Epithelial cell of proximal tubule (primary cell): ENCODE data around the gene SELENON. TPM values are rescaled to one million over a fixed set of nuclear protein-coding genes. Genes with fewer than 3 reads are reported as not detected.

ENCODE experiments used
- DNase-seq: peaks from one replicate; pipeline ENCODE4 v3.0.0-alpha.2; 2011; ENCODE audit warnings: low read depth
- H3K4me3 ChIP-seq: 2 replicates; pipeline ENCODE4 v1.5.1; 2011; ENCODE audit warnings: low read depth, mild to moderate bottlenecking, low read length
- CTCF ChIP-seq: conservative IDR thresholded peaks from 2 replicates; pipeline ENCODE4 v1.5.1; 2012; ENCODE audit warnings: low read depth, mild to moderate bottlenecking, low read length
- total RNA-seq: library from RNA; depleted of rRNA; stranded (reverse); fragments of >200 nt; gene quantifications from 2 replicates; pipeline ENCODE4 v1.2.3, GENCODE V29; 2015

The SELENON gene
- total RNA-seq, 1 donor from 2014 or later: 35.1 TPM

- DNase-seq: no peak
- H3K4me3 ChIP-seq: no peak overlapping the region
- TF ChIP-seq CTCF: no peak
Observed at GRCh38 chr1:25774921-25775771, 24.8 kb upstream of the SELENON start.

- no peak for DNase-seq
- TF ChIP-seq CTCF: no peak
- no peak overlapping the region for H3K4me3 ChIP-seq
Observed at GRCh38 chr1:25779388-25779787, 20.6 kb upstream of the SELENON start.

- no peak overlapping the region for H3K4me3 ChIP-seq
- no peak for DNase-seq
- no peak for TF ChIP-seq CTCF
Observed at GRCh38 chr1:25779894-25780293, 20.1 kb upstream of the SELENON start.

GRCh38 chr1:25780318-25781129 is 19.5 kb upstream of the SELENON start:
- DNase-seq: no peak
- H3K4me3 ChIP-seq: no peak overlapping the region
- TF ChIP-seq CTCF: no peak

GRCh38 chr1:25781130-25781433 is 18.9 kb upstream of the SELENON start:
- H3K4me3 ChIP-seq: no peak overlapping the region
- DNase-seq: no peak
- no peak for TF ChIP-seq CTCF

- no peak overlapping the region for H3K4me3 ChIP-seq
- no peak for DNase-seq
- no peak for TF ChIP-seq CTCF
Observed at GRCh38 chr1:25782608-25783201, 17.3 kb upstream of the SELENON start.
